Thyroid gland (tissue), 4 donors: ENCODE data around the gene ERAS.

Experiments
- POLR2A ChIP-seq, 2 donors: fragments of 450-650 bp; IDR thresholded peaks; one replicate each; pipeline ENCODE4 v1.6.1; 2017; ENCODE audit warnings: antibody characterized with exemption in 2 of 2, mild to moderate bottlenecking in 2 of 2, moderate library complexity in 1 of 2
- TF ChIP-seq, protein P1 (sequence below), 6 experiments: fragments of 200-600 bp in 3 of 6; fragments of 450-650 bp in 3 of 6; sonication (generic) in 3 of 6; IDR thresholded peaks; one replicate each; pipeline ENCODE4 v1.5.1; 2016 to 2019; ENCODE audit warnings: antibody characterized with exemption in 6 of 6, mild to moderate bottlenecking in 2 of 6, inconsistent platforms in 1 of 6, moderate library complexity in 1 of 6

DNA sequence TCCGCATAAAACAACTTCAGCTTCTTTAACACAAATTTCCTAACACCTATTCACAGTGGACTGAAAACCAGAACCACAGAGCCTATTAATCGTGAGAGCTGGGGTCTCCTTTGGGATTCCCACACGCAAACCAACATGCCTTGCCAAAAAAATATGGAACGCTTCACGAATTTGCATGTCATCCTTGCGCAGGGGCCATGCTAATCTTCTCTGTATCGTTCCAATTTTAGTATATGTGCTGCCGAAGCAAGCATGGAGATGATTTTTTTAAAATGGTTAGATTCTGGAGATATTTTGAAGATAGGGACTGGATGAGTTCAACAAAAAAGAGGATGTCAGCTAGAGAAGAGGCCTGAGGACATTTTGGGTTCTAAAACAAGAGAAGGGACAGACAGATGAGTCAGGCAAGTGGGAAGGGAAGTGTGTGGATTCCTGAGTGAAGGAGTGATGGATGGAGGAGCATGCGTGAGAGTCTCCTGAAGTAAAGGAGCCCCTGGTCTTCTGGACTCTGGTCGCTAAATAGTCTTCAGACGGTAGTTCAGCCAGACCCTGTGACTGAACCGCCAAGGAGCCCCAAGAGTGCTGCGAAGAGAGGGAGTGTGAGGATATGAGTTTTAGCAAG, 49.4 kb upstream of the ERAS start:
- TF ChIP-seq, protein P1, sequence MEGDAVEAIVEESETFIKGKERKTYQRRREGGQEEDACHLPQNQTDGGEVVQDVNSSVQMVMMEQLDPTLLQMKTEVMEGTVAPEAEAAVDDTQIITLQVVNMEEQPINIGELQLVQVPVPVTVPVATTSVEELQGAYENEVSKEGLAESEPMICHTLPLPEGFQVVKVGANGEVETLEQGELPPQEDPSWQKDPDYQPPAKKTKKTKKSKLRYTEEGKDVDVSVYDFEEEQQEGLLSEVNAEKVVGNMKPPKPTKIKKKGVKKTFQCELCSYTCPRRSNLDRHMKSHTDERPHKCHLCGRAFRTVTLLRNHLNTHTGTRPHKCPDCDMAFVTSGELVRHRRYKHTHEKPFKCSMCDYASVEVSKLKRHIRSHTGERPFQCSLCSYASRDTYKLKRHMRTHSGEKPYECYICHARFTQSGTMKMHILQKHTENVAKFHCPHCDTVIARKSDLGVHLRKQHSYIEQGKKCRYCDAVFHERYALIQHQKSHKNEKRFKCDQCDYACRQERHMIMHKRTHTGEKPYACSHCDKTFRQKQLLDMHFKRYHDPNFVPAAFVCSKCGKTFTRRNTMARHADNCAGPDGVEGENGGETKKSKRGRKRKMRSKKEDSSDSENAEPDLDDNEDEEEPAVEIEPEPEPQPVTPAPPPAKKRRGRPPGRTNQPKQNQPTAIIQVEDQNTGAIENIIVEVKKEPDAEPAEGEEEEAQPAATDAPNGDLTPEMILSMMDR (IDR thresholded peaks at IDR 0.05): no peak
- no peak for TF ChIP-seq POLR2A (IDR thresholded peaks at IDR 0.05)
